PC-3 (cell line): ENCODE results near the gene NUMA1. TPM values are rescaled to one million over a fixed set of nuclear protein-coding genes. Genes with fewer than 3 reads are reported as not detected.

Experiments
- ATAC-seq: fragments of 200-7000 bp; cut with Tn5 transposase; 2 replicates; pipeline ENCODE4 v1.9.1; 2020; ENCODE audit warnings: mild to moderate bottlenecking, moderate library complexity
- BruUV-seq: library from RNA; stranded (reverse); fragments of 400-500 nt; replicated peaks from 2 replicates; lab custom pipeline; 2021; lab: Mats Ljungman, UMichigan
- CTCF ChIA-PET: fragments of 300-600 bp; sonication (Branson Sonifier 250); formaldehyde crosslinking; loops from one replicate; lab custom pipeline; 2022; ENCODE audit warnings: antibody characterized with exemption; lab: Charles Lee
- POLR2A ChIA-PET: fragments of 300-600 bp; sonication (Branson Sonifier 250); formaldehyde crosslinking; loops from one replicate; lab custom pipeline; 2022; ENCODE audit warnings: antibody characterized with exemption; ENCODE audit not compliant: unreplicated experiment; lab: Charles Lee
- DNase-seq: peaks from one replicate; pipeline ENCODE4 v3.0.0-alpha.2; 2015
- H2AFZ ChIP-seq: fragments of 300-600 bp; sonication (generic); 2 replicates; pipeline ENCODE4 v1.6.0; 2016; ENCODE audit warnings: antibody characterized with exemption, low read length
- H3F3A ChIP-seq: fragments of 300-600 bp; sonication (generic); one replicate; pipeline ENCODE4 v1.6.0; 2017; ENCODE audit warnings: antibody characterized with exemption, low read length, control low read depth, mild to moderate bottlenecking; ENCODE audit not compliant: unreplicated experiment
- H3K27ac ChIP-seq: fragments of 300-600 bp; sonication (generic); 2 replicates; pipeline ENCODE4 v1.5.1; 2016; ENCODE audit warnings: mild to moderate bottlenecking, low read length
- H3K27me3 ChIP-seq: fragments of 300-600 bp; sonication (generic); 2 replicates; pipeline ENCODE4 v1.6.1; 2016; ENCODE audit warnings: low read length, mixed read lengths
- H3K36me3 ChIP-seq: fragments of 300-600 bp; sonication (generic); 2 replicates; pipeline ENCODE4 v1.6.1; 2016; ENCODE audit warnings: low read depth, mixed run types, low read length, mixed read lengths
- H3K4me1 ChIP-seq: fragments of 300-600 bp; sonication (generic); 2 replicates; pipeline ENCODE4 v1.5.1; 2016; ENCODE audit warnings: low read length; ENCODE audit not compliant: insufficient read depth
- H3K4me2 ChIP-seq: fragments of 300-600 bp; sonication (generic); 2 replicates; pipeline ENCODE4 v1.6.0; 2016; ENCODE audit warnings: low read length
- H3K4me3 ChIP-seq: fragments of 300-600 bp; sonication (generic); 2 replicates; pipeline ENCODE4 v1.5.1; 2016; ENCODE audit warnings: mild to moderate bottlenecking, low read length, mixed read lengths
- H3K79me2 ChIP-seq: fragments of 300-600 bp; sonication (generic); 2 replicates; pipeline ENCODE4 v1.6.1; 2017; ENCODE audit warnings: low read length, mixed read lengths
- H3K9ac ChIP-seq: fragments of 300-600 bp; sonication (generic); 2 replicates; pipeline ENCODE4 v1.6.0; 2016; ENCODE audit warnings: mild to moderate bottlenecking, low read length
- H3K9me2 ChIP-seq: fragments of 300-600 bp; sonication (generic); replicated peaks from 2 replicates; pipeline ENCODE4 v1.6.1; 2016; ENCODE audit warnings: mixed run types, low read length, mixed read lengths
- H3K9me3 ChIP-seq: fragments of 300-600 bp; sonication (generic); 2 replicates; pipeline ENCODE4 v1.6.1; 2016; ENCODE audit warnings: low read length, mixed read lengths
- H4K20me1 ChIP-seq: fragments of 300-600 bp; sonication (generic); 2 replicates; pipeline ENCODE4 v1.6.1; 2016; ENCODE audit warnings: low read length, mixed read lengths
- EZH2 ChIP-seq: fragments of 300-600 bp; sonication (generic); IDR thresholded peaks from one replicate; pipeline ENCODE4 v1.6.1; 2017; ENCODE audit warnings: antibody characterized with exemption, mild to moderate bottlenecking, low read length; ENCODE audit not compliant: unreplicated experiment
- EZH2phosphoT487 ChIP-seq: fragments of 300-600 bp; sonication (generic); IDR thresholded peaks from 2 replicates; pipeline ENCODE4 v1.6.1; 2018; ENCODE audit warnings: mild to moderate bottlenecking, antibody characterized with exemption, low read length, borderline replicate concordance
- intact Hi-C: fragments of 100-400 bp; cut with micrococcal nuclease; formaldehyde crosslinking; loops from 2 replicates; pipeline ENCODE4 v1.9.0; 2023
- total RNA-seq: library from RNA; depleted of rRNA; stranded (reverse); fragments of >200 nt; gene quantifications from 2 replicates; pipeline ENCODE4 v1.2.3, GENCODE V29; 2014
- TF ChIP-seq, protein P1 (sequence below): fragments of 300-600 bp; sonication (generic); conservative IDR thresholded peaks from 2 replicates; pipeline ENCODE4 v1.5.1; 2017; ENCODE audit warnings: antibody characterized with exemption, low read depth, mild to moderate bottlenecking, low read length

NUMA1 gene
- total RNA-seq, 1 experiment from 2014 or later: 145 TPM

DNA sequence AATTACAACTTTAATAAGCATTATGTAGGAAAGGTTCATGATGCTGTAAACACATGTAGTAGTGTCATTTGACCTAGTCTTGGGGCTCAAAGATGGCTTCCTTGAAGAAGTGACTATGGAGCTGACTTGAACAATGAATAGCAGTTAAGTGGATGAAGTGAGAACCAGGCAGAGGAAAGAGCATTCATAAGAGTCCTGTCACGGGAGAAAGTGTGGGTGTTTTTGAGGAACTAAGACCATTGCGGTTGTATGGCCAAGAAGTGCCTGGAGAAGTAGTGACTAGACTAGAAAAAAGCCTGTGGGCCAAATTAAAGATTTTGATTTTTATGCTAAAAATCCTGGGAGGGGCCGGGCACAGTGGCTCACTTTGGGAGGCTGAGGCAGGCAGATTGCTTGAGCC is 88.8 kb downstream of the NUMA1 start:
- H3K36me3 ChIP-seq: peaks cover 21% of the 10 kb centered on the region
- no peak overlapping the region for H2AFZ ChIP-seq
- no peaks in the 10 kb centered on the region for H4K20me1 ChIP-seq
- no peak for ATAC-seq
- CTCF ChIA-PET: no interaction called here
- POLR2A ChIA-PET: no interaction called here
- intact Hi-C loops: no loop called here
- no peaks in the 10 kb centered on the region for H3F3A ChIP-seq
- H3K27me3 ChIP-seq: no peaks in the 10 kb centered on the region
- no peak overlapping the region for H3K27ac ChIP-seq
- no peaks in the 10 kb centered on the region for H3K9me3 ChIP-seq
- DNase-seq: no peak
- no peak overlapping the region for H3K4me3 ChIP-seq
- H3K9ac ChIP-seq: no peak overlapping the region
- TF ChIP-seq EZH2 (no peak), EZH2phosphoT487 (no peak)
- TF ChIP-seq, protein P1, sequence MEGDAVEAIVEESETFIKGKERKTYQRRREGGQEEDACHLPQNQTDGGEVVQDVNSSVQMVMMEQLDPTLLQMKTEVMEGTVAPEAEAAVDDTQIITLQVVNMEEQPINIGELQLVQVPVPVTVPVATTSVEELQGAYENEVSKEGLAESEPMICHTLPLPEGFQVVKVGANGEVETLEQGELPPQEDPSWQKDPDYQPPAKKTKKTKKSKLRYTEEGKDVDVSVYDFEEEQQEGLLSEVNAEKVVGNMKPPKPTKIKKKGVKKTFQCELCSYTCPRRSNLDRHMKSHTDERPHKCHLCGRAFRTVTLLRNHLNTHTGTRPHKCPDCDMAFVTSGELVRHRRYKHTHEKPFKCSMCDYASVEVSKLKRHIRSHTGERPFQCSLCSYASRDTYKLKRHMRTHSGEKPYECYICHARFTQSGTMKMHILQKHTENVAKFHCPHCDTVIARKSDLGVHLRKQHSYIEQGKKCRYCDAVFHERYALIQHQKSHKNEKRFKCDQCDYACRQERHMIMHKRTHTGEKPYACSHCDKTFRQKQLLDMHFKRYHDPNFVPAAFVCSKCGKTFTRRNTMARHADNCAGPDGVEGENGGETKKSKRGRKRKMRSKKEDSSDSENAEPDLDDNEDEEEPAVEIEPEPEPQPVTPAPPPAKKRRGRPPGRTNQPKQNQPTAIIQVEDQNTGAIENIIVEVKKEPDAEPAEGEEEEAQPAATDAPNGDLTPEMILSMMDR: no peak
- no TSS peak for BruUV-seq
- no peak overlapping the region for H3K4me2 ChIP-seq
- no peaks in the 10 kb centered on the region for H3K4me1 ChIP-seq
- no peaks in the 10 kb centered on the region for H3K79me2 ChIP-seq
- no peaks in the 10 kb centered on the region for H3K9me2 ChIP-seq

DNA sequence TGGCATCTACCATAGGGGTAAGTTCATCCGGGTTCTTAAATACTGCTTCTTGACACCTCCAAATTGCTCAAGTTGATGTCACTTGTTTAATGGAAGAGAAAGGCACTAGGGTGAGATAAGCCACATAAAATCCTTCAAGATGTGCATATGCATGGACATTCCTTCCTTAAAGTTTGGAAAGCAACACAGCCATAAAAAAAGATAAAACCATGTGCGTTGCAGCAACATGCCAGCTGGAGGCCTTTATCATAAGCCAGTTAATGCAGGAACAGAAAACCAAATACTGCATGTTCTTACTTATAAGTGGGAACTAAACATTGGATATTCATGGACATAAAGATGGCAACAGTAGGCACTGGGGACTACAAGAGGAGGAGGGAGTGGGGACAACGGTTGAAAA is 89.6 kb downstream of the NUMA1 start:
- Histone ChIP-seq H3K9ac (no peak overlapping the region), H3K27me3 (no peaks in the 10 kb centered on the region), H3K9me2 (no peaks in the 10 kb centered on the region), H3K4me3 (no peak overlapping the region), H3K9me3 (no peaks in the 10 kb centered on the region), H3K4me1 (no peaks in the 10 kb centered on the region), H3F3A (no peaks in the 10 kb centered on the region), H2AFZ (no peak overlapping the region), H3K27ac (no peak overlapping the region), H4K20me1 (no peaks in the 10 kb centered on the region), H3K4me2 (no peak overlapping the region), H3K79me2 (no peaks in the 10 kb centered on the region), H3K36me3 (peaks cover 21% of the 10 kb centered on the region)
- no TSS peak for BruUV-seq
- CTCF ChIA-PET: no interaction called here
- TF ChIP-seq EZH2: no peak
- TF ChIP-seq EZH2phosphoT487: no peak
- intact Hi-C loops: no loop called here
- ATAC-seq (no peak), DNase-seq (no peak)
- POLR2A ChIA-PET: no interaction called here

DNA sequence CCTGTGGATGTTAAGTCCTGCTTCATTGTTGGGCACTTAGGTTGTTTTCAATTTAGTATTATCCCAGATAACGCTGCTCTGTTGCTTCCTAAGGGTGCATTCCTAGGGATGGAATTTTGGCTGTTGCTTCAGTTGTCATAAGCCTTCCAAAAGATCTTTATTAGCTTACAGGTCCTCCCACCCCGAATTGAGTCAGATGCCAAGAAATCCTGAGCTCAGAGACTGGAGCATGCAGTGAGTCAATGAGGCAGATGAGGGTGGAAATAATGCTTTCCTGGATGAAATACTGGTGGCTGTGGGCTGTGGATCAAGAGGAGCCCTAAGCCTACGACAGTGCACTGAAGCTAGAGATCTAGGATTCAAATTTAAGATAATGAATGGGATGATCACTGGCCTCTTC is 92.3 kb downstream of the NUMA1 start:
- Histone ChIP-seq H2AFZ (no peak overlapping the region), H3K4me2 (no peak overlapping the region), H3K36me3 (peaks cover 26% of the 10 kb centered on the region), H3K27ac (no peak overlapping the region), H3K79me2 (no peaks in the 10 kb centered on the region), H3K9me2 (no peaks in the 10 kb centered on the region), H3K9me3 (no peaks in the 10 kb centered on the region), H4K20me1 (no peaks in the 10 kb centered on the region), H3K4me3 (no peak overlapping the region), H3K27me3 (no peaks in the 10 kb centered on the region), H3F3A (no peaks in the 10 kb centered on the region), H3K9ac (no peak overlapping the region), H3K4me1 (no peaks in the 10 kb centered on the region)
- ChIA-PET POLR2A (interaction anchor here (0.6 kb wide), 1 partner anchor 45 kb away, joined by 6 read pairs; no protein-coding TSS in a partner anchor), CTCF (no interaction called here)
- BruUV-seq: no TSS peak
- TF ChIP-seq EZH2 (no peak), EZH2phosphoT487 (no peak)
- TF ChIP-seq, protein P1: no peak
- DNase-seq (peak; percentile 41), ATAC-seq (peak; percentile 75)
- intact Hi-C loops: no loop called here
